Hematopoietic multipotent progenitor cell treated with erythropoietin and hydrocortisone succinate and interleukin-3 and kit ligand, for 6 days (in vitro differentiated cells): ENCODE data around the gene FAT2.
"Not testable (repeated sequence)": the region's sequence is repeated elsewhere in the genome, so short reads cannot be mapped to it uniquely, and the experiment has no call there.

ENCODE experiments used
- DNase-seq: peaks from one replicate; pipeline ENCODE4 v3.0.0-alpha.2; 2015

The FAT2 gene

DNA sequence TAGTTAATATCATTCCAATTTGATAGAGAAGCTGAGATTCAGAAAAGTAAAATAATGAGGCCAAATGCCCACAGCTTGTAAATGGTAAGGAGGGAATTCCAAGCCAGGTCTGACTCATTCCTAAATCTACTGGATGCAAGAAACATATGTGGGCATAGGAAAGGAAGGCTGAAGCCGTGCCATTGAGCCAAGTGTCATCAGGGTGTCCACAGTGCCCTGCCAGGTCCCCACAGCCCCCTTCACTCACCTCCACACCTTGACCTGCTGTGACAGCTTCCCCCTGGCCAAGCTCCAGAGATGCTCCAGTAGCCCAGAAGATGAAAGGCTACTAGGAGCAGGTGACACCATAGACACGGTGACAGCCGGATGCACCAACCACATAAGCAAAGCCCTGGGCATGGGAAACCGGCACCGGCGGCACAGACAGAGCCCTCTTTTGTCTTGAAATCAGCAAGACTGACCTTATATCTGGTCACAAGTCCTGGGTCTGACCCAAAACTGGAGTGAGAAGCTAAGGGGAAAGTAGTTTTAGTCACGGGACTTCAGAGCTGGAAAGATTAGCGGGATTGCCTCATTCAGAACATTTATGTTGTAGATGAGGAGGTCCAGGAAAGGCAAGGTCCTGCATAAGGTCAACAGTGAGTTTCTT, 20.1 kb upstream of the FAT2 start:
- DNase-seq: no peak

DNA sequence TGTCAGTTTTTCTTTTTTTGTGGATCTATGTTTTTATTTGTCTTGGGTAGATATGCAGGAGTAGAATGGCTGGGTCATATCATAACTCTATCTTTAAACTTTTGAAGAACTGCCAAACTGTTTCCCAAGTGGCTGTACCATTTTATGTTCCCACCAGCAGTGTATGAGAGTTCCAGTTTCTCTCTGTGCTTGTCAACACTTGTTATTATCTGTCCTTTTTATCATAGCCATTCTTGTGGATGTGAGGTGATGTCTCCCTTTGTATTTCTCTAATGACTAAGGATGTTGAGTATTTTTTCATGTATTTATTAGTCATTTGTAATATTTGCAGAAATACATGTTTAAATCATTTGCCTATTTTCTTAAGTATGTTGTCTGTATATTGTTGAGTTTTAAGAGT, 17.4 kb upstream of the FAT2 start:
- no peak for DNase-seq

DNA sequence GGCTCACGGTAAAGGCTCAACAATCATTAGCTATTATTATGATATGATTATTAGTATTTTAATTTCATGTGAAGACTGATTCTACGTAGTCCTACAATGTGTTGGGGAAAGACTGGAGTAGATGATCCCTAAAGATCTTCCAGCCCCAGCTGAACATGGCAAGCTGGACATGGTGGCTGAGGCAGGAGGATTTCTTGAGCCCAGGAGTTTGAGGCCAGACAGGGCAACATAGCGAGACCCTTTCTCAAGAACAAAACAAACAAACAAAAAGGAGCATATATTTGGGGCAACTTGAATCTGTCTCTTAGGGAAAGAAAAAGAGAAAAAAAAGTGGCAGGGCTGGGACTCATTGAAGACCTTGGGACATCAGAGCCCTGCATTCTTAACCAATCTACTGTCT, 16.2 kb upstream of the FAT2 start:
- DNase-seq: no peak

DNA sequence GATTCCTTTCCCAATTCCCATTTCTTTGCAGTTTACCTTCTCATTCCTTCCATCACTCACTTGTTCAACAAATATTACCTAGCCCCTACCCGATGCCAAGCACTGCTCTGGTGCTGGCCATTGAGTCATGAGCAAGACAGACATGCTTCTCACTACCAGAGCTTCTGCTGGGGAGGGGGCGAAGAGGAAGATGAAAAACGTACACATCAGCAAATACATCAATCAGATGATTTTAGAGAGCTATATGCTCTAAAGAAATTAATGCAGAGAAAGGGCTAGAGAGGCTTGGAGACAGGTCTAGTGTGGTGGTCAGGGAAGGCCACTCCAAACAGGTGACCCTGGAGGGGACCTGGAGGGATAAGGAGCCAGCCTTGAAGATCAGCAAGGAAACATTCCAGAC, 14.4 kb upstream of the FAT2 start:
- DNase-seq: no peak

DNA sequence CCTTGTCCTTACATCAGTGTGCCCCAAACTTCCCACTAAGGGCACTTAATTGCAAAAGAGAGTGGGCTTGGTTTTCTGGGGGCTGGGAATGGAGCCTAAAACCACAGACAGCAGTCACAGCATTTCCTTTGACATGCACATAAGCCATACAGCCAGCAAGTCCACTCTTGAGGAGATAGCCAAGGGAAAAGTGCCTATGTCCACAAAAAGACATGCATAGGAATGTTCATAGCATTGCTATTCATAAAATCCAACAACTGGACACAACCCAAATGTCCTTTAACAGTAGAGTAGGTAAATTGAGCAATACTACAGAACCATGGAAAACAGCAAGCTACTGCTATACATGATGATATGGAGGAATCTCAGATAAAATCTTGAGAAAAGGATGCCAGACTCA, 11.7 kb upstream of the FAT2 start:
- DNase-seq: no peak

DNA sequence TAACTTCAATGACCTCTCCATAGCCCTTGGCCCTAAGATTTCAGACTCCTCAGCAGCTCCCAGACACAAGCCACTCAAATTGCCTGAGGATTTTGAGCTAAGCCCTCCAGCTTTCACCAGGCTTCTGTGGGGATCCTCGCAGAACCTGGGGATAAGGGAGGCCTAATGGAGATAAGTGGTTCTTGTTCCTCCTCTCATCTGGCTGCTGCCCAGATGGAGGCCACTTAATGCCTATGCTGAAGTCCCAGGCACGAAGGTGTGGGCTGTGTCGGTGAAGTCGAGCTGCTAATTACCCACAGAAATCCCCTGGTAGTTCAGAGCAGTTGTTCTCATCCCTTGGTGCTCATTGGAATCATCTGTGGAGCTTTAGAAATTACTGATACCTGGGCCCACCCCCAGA, 10.3 kb upstream of the FAT2 start:
- no peak for DNase-seq

DNA sequence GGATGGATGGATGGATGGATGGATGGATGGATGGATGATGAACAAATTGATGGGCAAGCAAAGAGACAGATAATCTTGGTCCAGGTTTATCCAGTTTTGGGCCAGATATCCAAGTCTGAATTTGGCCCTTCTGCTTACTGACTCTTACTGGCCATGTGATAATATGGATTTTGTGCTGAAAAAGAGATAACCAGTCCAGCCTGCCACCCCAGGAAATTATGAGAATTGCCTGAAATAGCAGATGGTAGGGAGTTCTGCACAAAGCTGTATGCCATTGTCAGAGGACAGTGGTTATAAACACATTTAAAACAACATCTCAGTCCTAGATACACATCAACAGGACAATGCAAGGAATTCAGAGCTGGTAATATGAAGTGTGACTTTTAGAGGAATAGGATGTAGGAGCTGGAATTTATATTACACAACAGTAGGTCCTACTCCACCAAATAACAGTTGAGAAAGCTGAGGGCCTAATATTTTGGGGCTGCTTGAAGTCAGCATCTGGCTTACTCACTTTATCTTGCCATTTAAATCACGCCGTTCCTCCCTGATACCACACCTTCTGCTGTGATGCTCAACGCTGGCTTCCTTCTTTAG, 9.0 kb upstream of the FAT2 start:
- no peak for DNase-seq

DNA sequence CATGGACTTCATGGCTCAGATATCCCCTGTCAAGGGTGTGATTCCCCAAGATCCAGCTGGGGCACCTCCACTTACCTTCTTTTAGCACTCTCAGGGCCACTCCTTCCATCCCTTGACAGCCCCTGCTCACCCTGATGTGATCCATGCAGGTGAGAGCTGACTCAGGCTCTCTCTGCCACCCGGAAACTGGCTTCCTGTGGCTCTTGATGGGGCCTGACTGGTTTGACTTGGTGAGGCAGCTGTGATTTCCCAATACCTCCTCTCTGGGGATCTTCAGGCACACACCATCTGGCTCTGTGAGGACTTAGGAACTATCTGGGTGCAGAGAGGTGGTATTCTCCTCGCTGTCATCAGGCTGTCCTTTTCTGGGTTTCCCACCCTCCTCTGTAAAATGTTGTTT, 7.9 kb upstream of the FAT2 start:
- no peak for DNase-seq

DNA sequence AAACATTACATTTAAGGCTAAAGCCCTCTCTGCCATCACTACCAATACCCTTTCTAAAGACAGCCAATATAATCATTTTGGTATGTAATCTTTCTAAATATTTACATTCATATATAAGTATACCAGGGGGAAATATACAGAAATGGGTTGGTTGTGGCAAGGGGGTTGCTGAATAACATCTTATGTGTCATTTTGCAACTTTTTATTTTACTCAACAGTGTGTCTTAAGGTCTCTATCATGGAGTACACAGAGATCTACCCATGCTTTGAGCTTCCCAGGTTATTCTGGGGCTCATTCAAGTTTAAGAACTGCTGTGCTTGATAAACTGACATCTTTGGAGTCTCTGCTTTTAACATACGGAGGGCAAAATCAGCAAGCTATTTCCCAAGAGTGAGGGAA, 7.4 kb upstream of the FAT2 start:
- DNase-seq: no peak

DNA sequence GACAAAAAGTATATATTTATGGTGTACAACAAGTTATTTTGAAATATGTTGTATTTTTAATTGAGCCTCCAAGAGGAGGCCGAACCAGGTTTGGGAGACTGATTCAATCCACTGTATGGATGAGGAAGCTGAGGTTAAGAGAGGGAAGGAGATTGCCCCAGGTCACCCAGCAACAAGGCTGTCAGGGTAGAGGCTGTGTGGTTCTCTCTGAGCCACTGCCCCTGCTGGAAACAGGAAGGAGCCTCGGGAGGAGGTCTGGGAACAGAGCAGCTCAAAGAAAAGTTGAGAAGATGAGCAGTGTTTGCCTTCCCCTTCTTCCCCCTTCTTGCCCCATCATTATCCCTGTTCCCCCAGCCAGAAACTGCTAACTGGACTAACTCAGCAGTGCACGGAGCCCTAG, 6.6 kb upstream of the FAT2 start:
- no peak for DNase-seq

DNA sequence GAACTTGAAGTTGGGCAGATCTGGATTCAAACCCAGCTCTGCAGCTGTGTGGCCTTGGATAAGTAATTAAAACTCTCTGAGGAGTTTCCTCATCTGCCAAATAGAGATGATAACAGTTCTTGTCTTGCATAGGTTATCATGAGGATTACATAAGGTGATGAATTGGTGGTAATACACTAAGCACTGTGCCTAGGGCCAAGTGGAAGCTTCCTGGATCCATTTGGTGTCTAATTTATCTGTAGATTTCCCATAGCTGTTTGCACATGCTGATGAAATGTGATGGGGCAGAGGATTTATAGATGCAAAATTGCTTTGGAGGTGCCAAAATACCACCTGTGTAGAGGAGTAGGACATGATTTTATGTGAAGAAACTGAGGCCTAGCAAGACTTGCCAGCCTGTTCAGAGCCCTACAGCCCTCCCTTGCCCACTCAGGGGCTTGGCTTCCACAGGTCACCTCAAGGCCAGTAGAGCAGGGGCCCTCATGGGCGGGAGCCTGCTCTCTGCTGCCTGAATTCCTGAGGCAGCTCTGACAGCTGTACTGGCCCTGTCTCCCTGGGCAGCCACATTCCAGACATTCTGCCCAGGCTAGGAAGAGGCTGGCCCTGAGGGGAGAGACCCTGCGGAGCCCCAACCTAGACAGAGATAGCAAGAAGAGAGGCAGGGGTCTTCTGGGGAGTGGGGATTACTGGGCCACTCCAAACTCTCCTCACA, 5.9 kb upstream of the FAT2 start:
- no peak for DNase-seq

DNA sequence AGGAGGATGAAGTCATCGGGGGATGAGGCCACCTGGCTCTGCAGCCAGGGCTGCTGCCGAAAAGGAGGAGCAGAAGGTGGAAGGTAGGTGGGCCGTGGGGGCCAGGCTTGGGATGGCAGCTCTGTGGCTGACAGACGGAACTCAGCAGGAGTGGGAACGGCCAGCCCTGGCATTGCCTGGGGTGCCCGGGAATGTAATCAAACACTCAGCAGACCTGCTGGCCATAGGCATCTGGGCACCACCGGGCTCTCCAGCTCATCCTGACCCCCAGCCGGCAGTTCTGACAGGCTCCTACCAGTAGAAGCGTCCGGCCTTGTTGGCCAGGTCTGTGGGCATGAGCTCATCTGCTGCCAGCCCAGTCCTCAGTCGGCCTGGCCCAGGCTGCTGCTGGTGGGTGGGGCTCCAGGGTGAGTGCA, 4.3 kb upstream of the FAT2 start:
- DNase-seq: no peak

DNA sequence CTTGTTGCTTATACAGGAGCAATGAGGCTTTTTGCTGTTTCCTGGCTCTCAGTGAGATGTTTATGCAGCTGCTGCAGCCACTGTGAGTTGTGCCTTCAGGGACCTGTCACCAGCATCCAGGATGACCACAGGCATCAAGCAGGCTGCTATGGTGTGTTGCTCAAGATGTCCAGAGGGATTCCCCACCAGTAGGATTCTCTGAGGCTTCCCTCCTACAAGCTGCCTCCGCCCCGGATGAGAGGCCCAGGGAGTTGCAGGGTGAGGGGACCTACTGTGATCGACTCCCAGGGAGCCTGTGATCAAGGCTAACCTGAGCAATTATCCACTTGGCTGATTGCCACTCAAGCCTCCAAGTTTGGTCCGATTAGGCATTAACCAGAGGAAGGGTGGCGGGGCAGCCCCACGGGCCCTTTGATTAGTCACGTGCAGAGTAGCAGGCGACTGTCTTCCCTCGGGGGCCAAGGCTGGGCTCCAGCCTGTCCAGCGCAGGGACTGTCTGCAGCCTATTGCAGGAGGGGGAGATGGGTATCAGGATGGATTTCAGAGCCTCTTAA, 1.8 kb upstream of the FAT2 start:
- DNase-seq: no peak

DNA sequence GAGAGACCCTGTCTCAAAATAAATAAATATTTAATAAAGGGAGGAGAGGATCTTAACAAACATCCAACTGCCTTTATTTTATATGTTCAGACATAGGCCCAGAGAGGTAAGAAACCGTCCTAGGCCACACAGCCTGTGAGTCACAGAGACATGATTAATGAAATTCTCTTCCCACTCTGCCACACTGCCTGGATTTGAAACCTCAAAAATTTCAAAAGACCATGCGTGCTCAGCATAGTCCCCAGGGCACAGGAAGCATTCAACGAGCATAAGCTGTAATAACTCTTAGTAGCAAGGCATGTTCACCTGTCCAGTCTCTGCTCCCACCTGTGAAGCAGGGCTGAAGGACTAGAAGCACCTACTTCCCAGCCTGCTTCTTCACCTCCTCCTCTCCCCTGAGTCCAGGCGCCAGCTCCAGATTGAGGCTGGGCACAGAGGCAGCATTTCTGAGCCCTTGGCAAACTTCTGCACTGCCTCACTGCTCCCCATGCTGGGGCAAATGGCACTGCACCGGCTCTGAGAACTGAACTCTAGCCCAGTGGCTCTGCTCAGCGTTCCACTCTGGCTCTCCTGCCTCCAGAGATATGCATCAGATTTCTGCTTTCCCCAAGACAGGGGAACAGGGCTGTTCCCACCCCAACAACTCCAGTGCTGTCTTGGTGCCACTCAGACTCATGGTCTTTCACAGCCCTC, 1.1 kb downstream of the FAT2 start:
- no peak for DNase-seq

DNA sequence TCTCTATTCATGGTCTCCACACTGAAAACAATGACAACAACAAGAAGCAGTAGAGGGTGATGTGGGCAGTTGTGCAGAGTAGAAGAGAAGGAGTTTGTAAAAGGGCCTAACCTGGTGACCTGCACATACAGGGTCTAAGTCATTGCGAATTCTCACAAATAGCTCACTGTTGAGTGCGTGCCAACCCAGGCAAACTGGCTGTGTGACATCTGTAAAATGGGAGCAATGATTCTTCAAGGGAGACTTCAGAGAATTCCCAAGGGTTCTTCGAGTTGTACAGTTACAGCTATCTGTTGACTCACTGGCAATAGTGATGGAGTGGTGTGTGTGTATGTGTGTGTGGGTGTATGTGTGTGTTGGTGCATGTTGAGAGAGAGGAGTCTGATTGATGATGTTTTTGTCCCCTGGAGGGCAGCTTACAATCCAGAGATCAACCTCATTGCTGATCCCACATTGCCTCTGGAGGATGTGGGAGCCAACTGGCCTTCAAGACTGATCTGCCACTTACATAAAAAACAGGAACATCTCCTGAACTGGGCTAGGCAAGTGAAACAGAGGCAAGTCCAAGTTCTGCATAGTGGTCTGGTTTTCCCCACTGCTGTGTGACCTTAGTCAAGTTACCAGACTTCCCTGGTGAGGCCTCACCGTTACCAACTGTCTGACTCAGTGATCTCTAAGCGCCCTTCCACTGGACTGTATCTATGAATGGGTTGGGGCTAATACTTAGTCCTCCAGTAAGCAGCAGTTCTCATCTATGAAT, 3.2 kb downstream of the FAT2 start:
- DNase-seq: no peak

DNA sequence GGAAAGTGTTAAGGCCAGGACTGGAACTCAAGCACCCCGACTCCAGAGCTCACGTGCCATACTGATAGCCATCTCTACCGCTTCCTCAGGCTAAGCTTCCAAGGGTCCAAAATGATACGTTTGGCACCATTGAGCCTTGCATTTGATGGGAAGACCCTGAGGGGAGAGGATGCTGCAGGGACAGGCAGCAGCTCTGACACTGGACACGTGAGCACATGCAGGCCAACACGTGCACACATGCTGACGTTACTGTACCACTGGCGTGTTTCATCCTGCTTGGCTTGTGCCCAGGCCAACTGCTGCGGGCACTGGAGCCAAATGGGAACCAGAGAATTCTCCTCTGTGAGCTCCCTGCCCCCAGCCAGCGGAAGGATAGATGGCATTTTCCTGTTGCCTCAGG, 5.2 kb downstream of the FAT2 start:
- DNase-seq: no peak

DNA sequence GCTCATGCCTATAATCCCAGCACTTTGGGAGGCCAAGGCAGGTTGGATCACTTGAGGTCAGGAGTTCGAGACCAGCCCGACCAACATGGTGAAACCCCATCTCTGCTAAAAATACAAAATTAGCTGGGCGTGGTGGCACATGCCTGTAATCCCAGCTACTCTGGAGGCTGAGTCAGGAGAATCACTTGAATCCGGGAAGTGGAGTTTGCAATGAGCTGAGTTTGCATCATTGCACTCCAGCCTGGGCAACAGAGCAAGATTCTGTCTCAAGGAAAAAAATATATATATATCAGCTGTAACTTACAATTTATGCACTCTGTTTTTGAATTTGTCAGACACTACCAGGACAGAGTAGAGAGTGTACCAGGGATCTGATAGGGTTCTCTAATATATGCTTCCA, 5.8 kb downstream of the FAT2 start:
- not testable (repeated sequence) for DNase-seq

DNA sequence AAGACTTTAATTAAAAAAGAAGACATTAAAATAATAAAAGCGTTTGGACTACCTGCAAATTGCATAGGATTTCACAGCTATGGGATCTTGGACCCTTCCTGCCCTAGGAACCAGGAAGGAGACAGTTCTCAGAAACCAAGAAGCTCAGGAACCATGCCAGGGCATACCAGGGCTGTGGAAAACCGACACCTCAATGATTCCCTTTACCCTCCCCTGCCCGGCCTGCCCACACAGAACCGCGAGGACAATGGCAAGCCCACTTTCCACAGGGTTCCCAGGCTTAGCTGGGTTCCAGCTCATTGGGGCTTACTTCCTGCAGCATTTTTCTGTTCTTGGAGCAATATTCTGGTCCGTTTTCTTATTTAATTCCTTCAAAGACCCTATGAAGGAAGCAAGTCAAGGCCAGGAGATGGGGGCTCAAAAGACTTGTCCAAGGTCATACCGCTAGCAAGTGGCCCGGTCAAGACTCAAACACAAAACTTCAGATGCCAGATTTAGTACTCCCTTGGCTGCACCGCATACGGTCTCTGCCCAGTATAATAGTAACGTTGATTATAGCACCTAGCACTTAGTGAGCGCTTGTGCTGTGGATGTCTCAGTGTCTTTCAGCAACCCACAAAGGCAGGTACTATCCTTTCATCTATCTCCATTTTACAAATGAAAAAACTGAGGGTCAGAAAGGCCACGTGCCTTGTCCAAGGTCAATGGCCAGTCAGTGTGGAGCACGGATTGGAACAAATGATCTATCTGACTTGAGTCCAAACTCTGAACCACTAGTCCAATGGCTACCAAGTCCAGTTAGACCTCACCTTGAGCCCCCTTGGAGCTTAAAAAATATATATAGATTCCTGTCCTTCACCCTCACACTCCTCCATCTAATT, 6.8 kb downstream of the FAT2 start:
- no peak for DNase-seq

DNA sequence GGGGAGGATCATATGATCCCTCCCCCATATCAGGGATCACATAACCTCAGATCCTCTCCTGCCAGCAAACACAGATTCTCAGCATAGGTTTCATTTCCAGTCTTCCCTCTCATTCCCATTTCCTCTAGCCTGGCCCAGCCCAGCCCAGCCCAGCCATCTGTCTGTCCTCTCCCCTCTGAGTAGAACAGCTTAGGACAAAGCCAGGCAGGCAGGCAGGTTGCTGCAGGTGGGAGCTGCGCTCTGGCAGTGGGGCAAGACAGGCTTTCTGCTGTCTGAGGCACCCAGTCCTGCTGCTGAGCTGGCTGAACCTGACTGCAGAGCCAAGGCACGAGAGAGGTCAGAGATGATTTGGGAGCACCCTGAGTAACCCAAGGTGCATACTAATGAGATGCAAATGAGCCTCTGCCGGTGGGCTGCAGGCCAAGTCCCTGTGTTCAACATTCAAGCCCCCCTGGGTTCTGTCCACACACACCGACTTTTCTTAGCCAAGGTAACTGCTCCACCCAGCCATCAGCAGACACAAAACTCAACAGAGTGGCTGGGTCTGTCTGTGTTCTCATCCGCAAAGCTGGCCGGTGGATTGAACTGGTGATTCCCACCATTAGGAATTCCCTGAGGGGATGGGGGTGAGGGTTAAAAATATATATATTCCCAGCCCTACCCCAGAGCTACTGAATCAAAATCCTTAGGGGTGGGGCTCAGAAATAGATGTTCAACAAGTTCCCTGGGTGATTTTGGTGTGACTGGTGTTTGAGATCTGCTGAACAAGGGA, 9.1 kb downstream of the FAT2 start:
- DNase-seq: no peak

DNA sequence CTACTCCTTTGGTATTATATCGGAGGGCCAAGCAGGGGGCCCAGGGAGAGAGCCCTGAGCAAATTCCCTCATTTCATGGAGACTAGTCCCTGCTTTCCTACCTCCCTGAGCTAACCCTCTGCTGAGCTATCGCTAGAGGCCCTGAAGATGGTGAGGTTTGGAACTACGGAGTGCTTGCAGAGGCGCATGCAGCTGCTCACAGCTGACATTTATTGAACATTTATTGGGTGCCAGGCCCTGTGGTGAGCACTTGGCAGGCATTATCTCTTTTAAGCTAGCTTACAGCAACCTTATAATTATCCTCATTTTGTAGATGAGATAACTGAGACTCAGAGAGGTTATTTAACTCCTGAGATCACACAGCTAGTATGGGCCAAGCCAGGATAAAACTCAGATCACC, 9.8 kb downstream of the FAT2 start:
- no peak for DNase-seq

DNA sequence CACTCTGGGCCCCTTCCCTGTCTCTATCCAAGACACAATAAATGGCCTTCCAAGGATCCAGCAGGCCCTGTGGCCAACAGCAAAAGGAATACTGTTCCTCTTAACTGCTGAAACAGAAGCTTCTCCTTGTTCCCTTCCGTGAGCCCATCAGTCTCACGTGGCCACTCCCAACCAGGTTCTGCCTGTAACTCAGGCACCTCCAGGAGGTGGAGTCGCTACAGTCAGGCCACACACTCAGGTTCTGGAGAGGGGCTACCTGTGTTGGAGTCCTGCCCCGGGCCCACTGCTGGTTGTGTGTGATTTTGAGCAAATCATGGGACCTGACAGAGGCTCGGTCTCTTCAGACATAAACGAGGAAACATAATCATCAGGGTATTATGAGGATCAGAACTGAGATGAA, 10.3 kb downstream of the FAT2 start:
- DNase-seq: no peak
